ENCODE results near the gene RXRB. TPM values are rescaled to one million over a fixed set of nuclear protein-coding genes. Genes with fewer than 3 reads are reported as not detected.

Gene RXRB
- total and polyA plus RNA-seq, 10 of the 15 experiments (the other 5 are each of a cell fraction or from before 2014, with no cell fraction given) = 0.71 to 35.0 (median 20.4) TPM

DNA sequence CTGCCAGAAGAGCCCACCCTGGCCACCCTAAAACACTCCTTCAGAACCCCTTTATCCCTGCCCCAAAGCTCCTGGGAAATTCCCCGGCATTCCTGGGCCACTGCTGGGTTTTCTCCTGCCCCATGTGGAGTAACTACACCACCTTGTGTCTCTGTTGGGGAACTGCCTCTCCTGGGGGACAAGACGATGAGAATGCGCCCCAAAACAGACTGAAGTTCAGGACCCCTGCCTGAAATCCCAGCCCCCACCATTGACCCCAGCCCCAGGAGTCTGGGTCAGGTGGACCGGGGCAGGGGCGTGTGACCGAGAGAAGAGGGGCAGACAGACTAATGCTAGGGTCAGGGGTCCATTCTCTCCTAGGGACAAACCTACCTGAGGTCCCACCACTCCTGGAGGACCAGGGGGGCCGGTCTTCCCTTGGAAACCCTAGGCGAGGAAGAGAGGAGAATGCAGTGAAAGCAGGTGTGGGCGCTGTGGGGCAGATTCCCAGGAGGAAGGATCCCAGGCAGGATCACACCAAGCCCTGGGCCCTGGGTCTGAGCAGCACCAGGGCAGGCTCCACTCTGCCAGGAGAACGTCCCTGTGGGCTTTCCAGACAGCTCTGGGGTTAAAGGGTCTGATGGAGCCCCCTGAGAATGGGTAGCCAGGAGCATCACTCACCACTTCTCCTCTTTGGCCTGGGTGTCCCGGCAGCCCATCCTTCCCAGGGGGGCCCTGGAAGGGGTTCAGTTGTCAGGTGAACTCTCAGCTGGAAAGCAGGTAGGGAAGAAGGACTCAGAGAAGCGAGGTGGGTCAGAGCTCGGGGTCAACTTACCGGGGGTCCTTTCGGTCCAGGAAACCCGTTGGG, 27.6 kb downstream of the RXRB start:
- in situ Hi-C loops (cut with MboI) = no loop called here
- RAD21 ChIA-PET (ENCODE audit: unreplicated experiment) = interaction anchor here (0.6 to 3.9 kb wide), 23 partner anchors 9 to 225 kb away, joined by 3 to 27 read pairs (median 4); partner anchors contain the start of gene HLA-DPB1
- TF ChIP-seq NRF1 (conservative IDR thresholded peaks at IDR 0.05; ENCODE audit: low read depth, low read length) (no peak), BCL11A (IDR thresholded peaks at IDR 0.05; ENCODE audit: low read depth, low read length) (no peak), ZZZ3 (IDR thresholded peaks at IDR 0.05; ENCODE audit: control insufficient read depth, insufficient read length, low read depth) (no peak), SUPT20H (IDR thresholded peaks at IDR 0.05; ENCODE audit: borderline replicate concordance, control insufficient read depth, low read depth, low read length) (no peak), BACH1 (IDR thresholded peaks at IDR 0.05; ENCODE audit: borderline replicate concordance) (no peak), SREBF1 (IDR thresholded peaks at IDR 0.05; ENCODE audit: low read length) (no peak), RAD21 (IDR thresholded peaks at IDR 0.05; ENCODE audit: insufficient read depth, low read depth, low read length) (peak; percentile 96), ZNF217 (IDR thresholded peaks at IDR 0.05) (no peak), STAT3 (IDR thresholded peaks at IDR 0.05; ENCODE audit: low read depth, low read length) (no peak), BHLHE40 (IDR thresholded peaks at IDR 0.05; ENCODE audit: borderline replicate concordance in 1 of 2, low read depth in 2 of 2, low read length in 1 of 2) (0 out of 4 replicates have a peak, but pooled peaks of 1 of the 2 experiments have one; percentile 21), ZNF24 (IDR thresholded peaks at IDR 0.05) (no peak), MXI1 (IDR thresholded peaks at IDR 0.05; ENCODE audit: low read depth, low read length) (0 out of 2 replicates have a peak, but pooled peaks have one; percentile 45), KAT2A (conservative IDR thresholded peaks at IDR 0.05; ENCODE audit: control insufficient read depth, low read depth, low read length) (no peak), MTA3 (IDR thresholded peaks at IDR 0.05; ENCODE audit: borderline replicate concordance, low read length) (no peak)
- TF ChIP-seq, protein P1, sequence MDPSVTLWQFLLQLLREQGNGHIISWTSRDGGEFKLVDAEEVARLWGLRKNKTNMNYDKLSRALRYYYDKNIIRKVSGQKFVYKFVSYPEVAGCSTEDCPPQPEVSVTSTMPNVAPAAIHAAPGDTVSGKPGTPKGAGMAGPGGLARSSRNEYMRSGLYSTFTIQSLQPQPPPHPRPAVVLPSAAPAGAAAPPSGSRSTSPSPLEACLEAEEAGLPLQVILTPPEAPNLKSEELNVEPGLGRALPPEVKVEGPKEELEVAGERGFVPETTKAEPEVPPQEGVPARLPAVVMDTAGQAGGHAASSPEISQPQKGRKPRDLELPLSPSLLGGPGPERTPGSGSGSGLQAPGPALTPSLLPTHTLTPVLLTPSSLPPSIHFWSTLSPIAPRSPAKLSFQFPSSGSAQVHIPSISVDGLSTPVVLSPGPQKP (IDR thresholded peaks at IDR 0.05; ENCODE audit: low read depth, low read length) = no peak
- TF ChIP-seq, protein P2, sequence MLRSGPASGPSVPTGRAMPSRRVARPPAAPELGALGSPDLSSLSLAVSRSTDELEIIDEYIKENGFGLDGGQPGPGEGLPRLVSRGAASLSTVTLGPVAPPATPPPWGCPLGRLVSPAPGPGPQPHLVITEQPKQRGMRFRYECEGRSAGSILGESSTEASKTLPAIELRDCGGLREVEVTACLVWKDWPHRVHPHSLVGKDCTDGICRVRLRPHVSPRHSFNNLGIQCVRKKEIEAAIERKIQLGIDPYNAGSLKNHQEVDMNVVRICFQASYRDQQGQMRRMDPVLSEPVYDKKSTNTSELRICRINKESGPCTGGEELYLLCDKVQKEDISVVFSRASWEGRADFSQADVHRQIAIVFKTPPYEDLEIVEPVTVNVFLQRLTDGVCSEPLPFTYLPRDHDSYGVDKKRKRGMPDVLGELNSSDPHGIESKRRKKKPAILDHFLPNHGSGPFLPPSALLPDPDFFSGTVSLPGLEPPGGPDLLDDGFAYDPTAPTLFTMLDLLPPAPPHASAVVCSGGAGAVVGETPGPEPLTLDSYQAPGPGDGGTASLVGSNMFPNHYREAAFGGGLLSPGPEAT (IDR thresholded peaks at IDR 0.05; ENCODE audit: low read depth) = peak; percentile 50; the same call in 1 of the 2 replicates
- TF ChIP-seq, protein P3, sequence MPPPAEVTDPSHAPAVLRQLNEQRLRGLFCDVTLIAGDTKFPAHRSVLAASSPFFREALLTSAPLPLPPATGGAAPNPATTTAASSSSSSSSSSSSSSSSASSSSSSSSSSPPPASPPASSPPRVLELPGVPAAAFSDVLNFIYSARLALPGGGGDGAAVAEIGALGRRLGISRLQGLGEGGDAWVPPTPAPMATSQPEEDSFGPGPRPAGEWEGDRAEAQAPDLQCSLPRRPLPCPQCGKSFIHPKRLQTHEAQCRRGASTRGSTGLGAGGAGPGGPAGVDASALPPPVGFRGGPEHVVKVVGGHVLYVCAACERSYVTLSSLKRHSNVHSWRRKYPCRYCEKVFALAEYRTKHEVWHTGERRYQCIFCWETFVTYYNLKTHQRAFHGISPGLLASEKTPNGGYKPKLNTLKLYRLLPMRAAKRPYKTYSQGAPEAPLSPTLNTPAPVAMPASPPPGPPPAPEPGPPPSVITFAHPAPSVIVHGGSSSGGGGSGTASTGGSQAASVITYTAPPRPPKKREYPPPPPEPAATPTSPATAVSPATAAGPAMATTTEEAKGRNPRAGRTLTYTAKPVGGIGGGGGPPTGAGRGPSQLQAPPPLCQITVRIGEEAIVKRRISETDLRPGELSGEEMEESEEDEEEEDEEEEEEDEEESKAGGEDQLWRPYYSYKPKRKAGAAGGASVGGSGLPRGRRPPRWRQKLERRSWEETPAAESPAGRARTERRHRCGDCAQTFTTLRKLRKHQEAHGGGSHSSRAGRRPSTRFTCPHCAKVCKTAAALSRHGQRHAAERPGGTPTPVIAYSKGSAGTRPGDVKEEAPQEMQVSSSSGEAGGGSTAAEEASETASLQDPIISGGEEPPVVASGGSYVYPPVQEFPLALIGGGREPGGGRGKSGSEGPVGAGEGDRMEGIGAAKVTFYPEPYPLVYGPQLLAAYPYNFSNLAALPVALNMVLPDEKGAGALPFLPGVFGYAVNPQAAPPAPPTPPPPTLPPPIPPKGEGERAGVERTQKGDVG (CRISPR knock-in tag; IDR thresholded peaks at IDR 0.05) = no peak

More for the DNA sequence above, 27.6 kb downstream of the RXRB start:
- Histone ChIP-seq H3K4me3 (no peak overlapping the region), H3K4me1 (ENCODE audit: control insufficient read depth, insufficient read depth, low read length) (no peaks in the 10 kb centered on the region; the same call in 1 of the 2 replicates), H3K9ac (ENCODE audit: control insufficient read depth, insufficient read depth, low read length) (no peak overlapping the region), H3K79me2 (ENCODE audit: control insufficient read depth, insufficient read depth, low read length) (no peaks in the 10 kb centered on the region), H2AFZ (ENCODE audit: control insufficient read depth, low read depth, low read length) (no peak overlapping the region), H4K20me1 (ENCODE audit: control insufficient read depth, insufficient read depth) (no peaks in the 10 kb centered on the region), H3K36me3 (ENCODE audit: control insufficient read depth in 2 of 2, insufficient read depth in 2 of 2, low read length in 1 of 2) (no peaks in the 10 kb centered on the region), H3K27ac (ENCODE audit: control insufficient read depth, insufficient read depth) (no peak overlapping the region), H3K4me2 (ENCODE audit: control insufficient read depth, insufficient read depth) (no peak overlapping the region), H3K27me3 (replicated peaks in 1 of 2; ENCODE audit: control insufficient read depth in 2 of 2, insufficient read depth in 2 of 2, low read length in 1 of 2) (no peaks in the 10 kb centered on the region), H3K9me3 (replicated peaks; ENCODE audit: control insufficient read depth, insufficient read depth, low read length) (no peaks in the 10 kb centered on the region)
- intact Hi-C loops (cut with micrococcal nuclease; ENCODE audit: unreplicated experiment) = loop anchor here (2.0 kb wide), 2 partner anchors 50 to 76 kb away; no protein-coding TSS in a partner anchor
- POLR2A ChIA-PET = interaction anchor here (1.0 to 1.6 kb wide), 5 partner anchors 26 to 159 kb away, joined by 3 to 4 read pairs (median 3); no protein-coding TSS in a partner anchor
- DNase-seq (ENCODE audit: low read depth, low spot score) (no peak), FAIRE-seq (peak; percentile 35), ATAC-seq (peak; percentile 39)
- WGBS (ENCODE audit: insufficient coverage, insufficient replicate concordance, low lambda C conversion rate, missing lambda C conversion rate) = 3% methylated on average over 16 of the region's 16 CpGs
- BruUV-seq (replicated peaks) = no TSS peak
- SMC1A ChIA-PET (ENCODE audit: uncharacterized antibody, unreplicated experiment) = interaction anchor here (0.7 to 4.3 kb wide), 21 partner anchors 12 to 188 kb away, joined by 3 to 27 read pairs (median 3); partner anchors contain the start of gene HLA-DPB1
- CTCF ChIA-PET = interaction anchor here (0.6 to 6.0 kb wide), 41 partner anchors 9 to 237 kb away, joined by 3 to 58 read pairs (median 4); partner anchors contain the start of genes HLA-DMA, HLA-DOA and HLA-DPB1

Measured in GM12878 (cell line).